Calu3 (cell line): Measurements from ENCODE around the gene NEMF. TPM values are rescaled to one million over a fixed set of nuclear protein-coding genes. Genes with fewer than 3 reads are reported as not detected.
A peak's percentile ranks its signal among the peaks of the same experiment; 100 is the strongest.

ENCODE experiments used
- BruUV-seq: library from RNA; stranded (reverse); fragments of 400-500 nt; replicated peaks from 2 replicates; lab custom pipeline; 2021; lab: Mats Ljungman, UMichigan
- CTCF ChIA-PET: fragments of 300-600 bp; sonication (Branson Sonifier 250); formaldehyde crosslinking; loops from one replicate; lab custom pipeline; 2022; ENCODE audit warnings: antibody characterized with exemption; lab: Charles Lee
- DNase-seq: peaks from one replicate; pipeline ENCODE4 v3.0.0; 2022
- H3K27ac Mint-ChIP-seq: one replicate; pipeline ENCODE4 v1.8.0; 2022; ENCODE audit warnings: mixed read lengths; ENCODE audit not compliant: unreplicated experiment
- H3K27me3 Mint-ChIP-seq: one replicate; pipeline ENCODE4 v1.8.0; 2022; ENCODE audit warnings: mixed read lengths; ENCODE audit not compliant: unreplicated experiment
- H3K36me3 Mint-ChIP-seq: one replicate; pipeline ENCODE4 v1.8.0; 2022; ENCODE audit warnings: mild to moderate bottlenecking, moderate library complexity, mixed read lengths; ENCODE audit not compliant: insufficient read depth, unreplicated experiment
- H3K4me1 Mint-ChIP-seq: one replicate; pipeline ENCODE4 v1.8.0; 2022; ENCODE audit warnings: mild to moderate bottlenecking, low read depth, mixed read lengths; ENCODE audit not compliant: unreplicated experiment
- H3K4me3 Mint-ChIP-seq: one replicate; pipeline ENCODE4 v1.8.0; 2022; ENCODE audit warnings: mild to moderate bottlenecking, low read depth, moderate library complexity, mixed read lengths; ENCODE audit not compliant: unreplicated experiment
- H3K9me3 Mint-ChIP-seq: one replicate; pipeline ENCODE4 v1.8.0; 2022; ENCODE audit warnings: low read depth, mixed read lengths; ENCODE audit not compliant: unreplicated experiment
- CTCF ChIP-seq: fragments of 200-600 bp; IDR thresholded peaks from one replicate; pipeline ENCODE4 v1.8.0; 2022; ENCODE audit warnings: antibody characterized with exemption; ENCODE audit not compliant: unreplicated experiment
- intact Hi-C: fragments of 100-400 bp; cut with micrococcal nuclease; formaldehyde crosslinking; loops from one replicate; pipeline ENCODE4 v1.10.0; 2022; ENCODE audit not compliant: unreplicated experiment
- total RNA-seq: library from RNA; stranded (reverse); gene quantifications from 2 replicates; pipeline ENCODE4 v1.2.3, GENCODE V29; 2022

NEMF gene
- total RNA-seq, 1 experiment from 2014 or later = 77.7 TPM

- Mint-ChIP-seq H3K4me3 (peak overlapping the region; percentile 87), H3K27me3 (no peaks in the 10 kb centered on the region), H3K9me3 (no peaks in the 10 kb centered on the region), H3K4me1 (peaks cover 10% of the 10 kb centered on the region), H3K36me3 (peaks cover 62% of the 10 kb centered on the region), H3K27ac (peak overlapping the region; percentile 97)
- peak; percentile 63 for DNase-seq
- TF ChIP-seq CTCF = no peak
- CTCF ChIA-PET = interaction anchor here (1.0 kb wide), 1 partner anchor 77 kb away, joined by 3 read pairs; no protein-coding TSS in a partner anchor
- BruUV-seq = TSS peak; percentile 76
- intact Hi-C loops = loop anchor here (2.0 kb wide), 2 partner anchors 25 to 53 kb away; no protein-coding TSS in a partner anchor
Observed at GRCh38 chr14:49893309-49894213, 41.0 kb upstream of the NEMF start.

DNA sequence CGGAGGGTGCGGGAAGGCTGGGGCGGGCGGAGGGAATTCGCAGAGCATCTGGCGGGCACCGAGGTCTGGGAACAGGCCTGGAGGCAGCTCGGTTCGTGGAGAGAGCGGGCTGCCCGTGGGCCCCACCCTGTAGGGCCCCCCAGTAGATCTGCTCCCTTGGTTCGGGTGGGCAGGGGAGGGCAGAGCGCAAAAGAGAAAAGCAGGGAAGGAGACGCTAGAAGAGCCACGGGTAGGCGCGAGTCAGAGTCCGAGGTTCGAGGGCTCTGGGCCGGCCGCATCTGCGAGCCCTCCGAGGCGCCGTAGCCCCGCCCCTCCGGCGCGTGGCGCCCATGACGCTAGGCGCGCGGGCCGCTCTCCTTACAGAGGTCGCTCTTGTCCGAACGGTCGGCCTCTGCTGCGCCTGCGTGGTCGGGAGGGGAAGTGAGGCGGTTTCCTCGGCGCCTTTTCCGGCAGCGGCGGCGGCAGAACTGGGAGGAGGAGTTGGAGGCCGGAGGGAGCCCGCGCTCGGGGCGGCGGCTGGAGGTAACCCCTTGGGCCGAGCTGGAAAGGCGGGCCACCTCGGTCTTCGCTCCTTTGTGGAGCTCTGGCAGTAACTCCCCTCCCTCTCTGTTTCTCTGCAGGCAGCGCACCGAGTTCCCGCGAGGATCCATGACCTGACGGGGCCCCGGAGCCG is 40.2 kb upstream of the NEMF start, which contains the start of gene ARF6:
ARF6 (plus strand) TSS at position 447 of the 673 bp plus-strand sequence. CDS start 655 bp downstream, outside the sequence.
- Mint-ChIP-seq H3K9me3 (no peaks in the 10 kb centered on the region), H3K27ac (peak within 1 kb of the TSS; percentile 97), H3K36me3 (peaks cover 54% of the 10 kb centered on the region), H3K27me3 (no peaks in the 10 kb centered on the region), H3K4me1 (peaks cover 3% of the 10 kb centered on the region), H3K4me3 (peak within 1 kb of the TSS; percentile 87)
- CTCF ChIA-PET = interaction anchor here (0.5 to 1.0 kb wide), 8 partner anchors 13 to 83 kb away, joined by 3 to 8 read pairs (median 4); partner anchors contain the start of gene NEMF
- intact Hi-C loops = loop anchor here (2.0 kb wide), 2 partner anchors 24 to 54 kb away; no protein-coding TSS in a partner anchor
- peak; percentile 98 for DNase-seq
- no TSS peak for BruUV-seq
- no peak for TF ChIP-seq CTCF

DNA sequence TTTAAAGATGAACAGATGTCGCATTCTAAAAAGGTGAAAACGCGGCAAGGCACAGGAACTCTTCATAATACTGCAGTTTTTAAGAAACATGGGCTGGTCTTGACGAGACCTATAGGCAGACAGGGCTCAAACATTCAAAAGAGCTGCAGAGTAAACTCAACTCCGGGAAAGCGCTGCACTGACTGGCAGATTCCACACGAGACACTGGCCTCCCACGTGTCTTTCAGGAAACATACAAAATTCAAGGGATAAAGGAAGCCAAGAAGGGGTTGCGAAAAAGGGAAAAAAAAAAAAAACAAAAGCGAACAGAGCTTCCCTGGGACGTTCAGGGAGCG is 39.7 kb upstream of the NEMF start:
- BruUV-seq = TSS peak; percentile 83
- Mint-ChIP-seq H3K9me3 (no peaks in the 10 kb centered on the region), H3K27ac (peak overlapping the region; percentile 97), H3K4me1 (no peaks in the 10 kb centered on the region), H3K27me3 (no peaks in the 10 kb centered on the region), H3K4me3 (peak overlapping the region; percentile 87), H3K36me3 (peaks cover 53% of the 10 kb centered on the region)
- intact Hi-C loops = loop anchor here (2.0 kb wide), 2 partner anchors 23 to 55 kb away; no protein-coding TSS in a partner anchor
- CTCF ChIA-PET = interaction anchor here (0.5 to 1.0 kb wide), 8 partner anchors 12 to 83 kb away, joined by 3 to 8 read pairs (median 4); partner anchors contain the start of gene NEMF
- no peak for DNase-seq
- no peak for TF ChIP-seq CTCF

DNA sequence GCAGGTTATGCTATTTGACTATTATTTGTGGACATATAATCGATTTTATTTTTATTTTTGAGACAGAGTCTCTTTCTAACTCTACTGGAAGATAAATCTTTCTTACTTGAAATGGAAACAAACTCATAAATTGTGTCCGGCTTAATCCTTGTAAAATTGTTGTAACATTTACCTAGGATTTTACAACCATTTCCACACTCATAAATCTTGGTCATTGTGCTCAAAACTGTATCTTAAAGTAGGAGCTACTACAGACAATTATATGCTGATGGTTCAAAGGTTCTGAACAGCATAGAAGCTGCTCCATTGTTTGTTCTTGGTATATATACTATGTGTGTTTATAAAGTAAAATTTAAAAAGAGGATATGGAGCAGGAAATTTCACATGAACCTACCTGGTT is 35.7 kb upstream of the NEMF start:
- no peak for TF ChIP-seq CTCF
- intact Hi-C loops = no loop called here
- Mint-ChIP-seq H3K4me1 (no peaks in the 10 kb centered on the region), H3K4me3 (no peak overlapping the region), H3K36me3 (peaks cover 13% of the 10 kb centered on the region), H3K27ac (no peak overlapping the region), H3K27me3 (no peaks in the 10 kb centered on the region), H3K9me3 (no peaks in the 10 kb centered on the region)
- CTCF ChIA-PET = interaction anchor here (0.8 to 1.3 kb wide), 2 partner anchors 26 to 84 kb away, joined by 4 to 6 read pairs; no protein-coding TSS in a partner anchor
- DNase-seq = no peak
- no TSS peak for BruUV-seq
